GM19240 (cell line): Measurements from ENCODE around the gene KRT36.

ENCODE experiments used
- DNase-seq: peaks from one replicate; pipeline ENCODE4 v3.0.0; 2011; ENCODE audit warnings: low spot score; ENCODE audit not compliant: insufficient read length

Gene KRT36

DNA sequence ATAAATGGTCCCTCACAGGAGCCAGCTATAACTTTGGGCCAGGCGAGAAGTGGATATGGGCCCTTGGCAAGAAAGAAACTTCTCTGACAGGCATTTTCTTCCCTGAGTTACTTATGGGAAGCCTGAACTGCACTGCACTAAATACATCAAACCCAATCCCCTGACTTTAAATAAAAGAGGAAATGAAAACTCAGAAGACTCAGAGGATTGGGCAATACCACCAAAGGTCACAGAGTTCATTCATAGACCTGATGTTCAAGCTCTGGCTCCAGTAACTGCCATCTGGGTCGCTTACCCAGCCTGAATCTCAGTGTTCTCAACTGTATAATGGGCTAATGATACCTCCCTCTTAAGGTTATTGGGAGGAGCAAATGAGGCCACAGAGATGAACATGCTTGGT is 9.6 kb downstream of the KRT36 start:
- DNase-seq, result no peak

DNA sequence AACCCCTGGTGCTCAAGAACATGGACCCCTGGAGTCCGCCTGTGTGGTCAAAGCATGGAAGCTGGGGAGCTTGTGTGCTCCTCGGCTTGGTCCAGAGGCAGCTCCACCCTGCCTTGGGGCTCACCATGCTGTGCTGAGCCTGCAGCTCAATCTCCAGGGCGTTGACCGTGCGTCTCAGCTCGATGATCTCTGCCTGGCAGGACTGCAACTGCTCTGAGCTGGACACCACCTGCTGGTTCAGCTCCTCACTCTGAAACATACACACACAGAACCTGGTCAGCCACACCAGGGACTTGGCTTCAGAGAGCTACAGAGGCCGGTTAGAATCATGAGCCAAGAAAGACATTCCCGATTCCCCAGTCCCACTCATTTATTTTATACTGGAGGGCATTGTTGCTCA is 11.5 kb downstream of the KRT36 start:
- no peak for DNase-seq

DNA sequence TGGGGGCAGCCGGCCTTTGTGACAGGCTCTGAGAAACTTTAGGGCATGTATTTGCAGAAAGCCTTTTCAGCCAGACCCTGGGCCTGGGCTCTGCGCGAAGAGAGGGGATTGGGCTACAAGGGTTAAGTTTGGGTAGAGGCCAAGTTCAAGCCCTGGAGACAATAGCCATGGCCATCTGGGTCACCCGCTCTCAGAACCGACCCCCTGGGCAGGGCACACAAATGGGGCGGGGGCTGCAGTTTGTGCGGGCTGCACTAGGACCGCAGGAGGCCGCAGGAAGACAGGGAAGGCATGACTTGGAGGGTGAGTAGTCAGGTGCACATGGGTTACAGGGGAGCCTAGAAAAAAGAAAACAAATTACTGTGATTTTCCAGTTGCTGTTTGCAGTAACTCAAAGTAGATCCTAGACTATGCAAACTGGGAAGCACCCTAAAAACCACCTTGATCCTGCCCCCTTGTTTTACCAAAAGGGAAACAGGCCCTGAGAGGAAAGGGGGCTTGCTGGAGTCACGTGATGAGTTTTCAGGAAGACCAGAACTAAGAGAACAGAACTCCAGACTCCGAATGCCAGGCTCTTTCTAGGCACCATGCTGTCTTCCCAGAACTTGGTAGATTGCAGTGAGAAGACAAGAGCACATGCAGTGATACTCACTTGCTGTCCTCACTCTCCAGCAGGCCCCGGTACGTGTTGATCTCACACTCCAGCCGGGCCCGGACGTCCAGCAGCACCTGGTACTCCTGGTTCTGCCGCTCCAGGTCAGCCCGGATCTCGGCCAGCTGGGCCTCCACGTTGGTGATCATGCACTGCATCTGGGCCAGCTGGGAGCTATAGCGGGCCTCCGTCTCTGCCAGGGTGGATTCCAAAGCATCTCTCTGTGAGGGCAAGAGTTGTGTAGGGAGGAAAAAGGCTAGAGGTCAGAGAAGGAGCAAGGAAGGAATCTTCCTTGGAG is 12.6 kb downstream of the KRT36 start:
- no peak for DNase-seq

DNA sequence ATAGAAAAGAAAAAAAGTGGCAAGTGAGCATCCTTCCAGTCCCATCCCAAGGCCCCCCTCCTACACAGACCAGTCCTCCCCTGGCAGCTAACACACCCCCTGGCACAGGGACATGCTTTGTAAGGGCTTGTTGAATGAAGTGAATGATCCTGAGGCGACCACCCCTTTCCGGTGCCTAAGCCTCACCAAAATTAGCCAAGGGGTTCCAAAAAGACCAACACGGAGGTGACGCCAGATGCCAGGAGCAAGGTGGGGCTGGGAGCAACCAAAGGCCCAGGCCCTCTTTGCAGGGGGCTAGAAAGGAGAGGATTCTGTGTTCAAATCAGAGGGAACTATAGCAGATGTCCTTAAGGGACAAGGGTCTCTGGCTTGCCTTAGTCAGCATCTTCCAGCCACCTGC is 14.3 kb downstream of the KRT36 start:
- no peak for DNase-seq

DNA sequence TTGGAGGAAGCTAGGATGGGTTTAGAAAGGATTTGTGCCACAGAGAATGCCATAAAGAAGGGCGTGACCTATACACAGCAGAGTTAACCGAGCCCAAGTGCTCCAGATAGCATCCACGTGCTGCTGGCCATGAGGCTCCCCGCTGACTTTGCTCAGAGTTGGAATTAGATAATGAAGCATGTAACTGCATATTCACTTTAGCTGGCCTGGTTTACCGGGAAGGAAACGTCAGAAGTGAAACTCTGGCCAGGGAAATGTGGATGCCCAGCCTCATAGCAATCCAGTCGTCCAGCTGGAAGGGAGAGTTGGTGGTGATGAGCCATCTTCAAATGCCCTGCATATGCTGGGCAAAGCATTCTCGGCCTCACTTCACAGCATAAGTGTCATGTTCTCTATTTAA is 14.8 kb downstream of the KRT36 start:
- no peak for DNase-seq

DNA sequence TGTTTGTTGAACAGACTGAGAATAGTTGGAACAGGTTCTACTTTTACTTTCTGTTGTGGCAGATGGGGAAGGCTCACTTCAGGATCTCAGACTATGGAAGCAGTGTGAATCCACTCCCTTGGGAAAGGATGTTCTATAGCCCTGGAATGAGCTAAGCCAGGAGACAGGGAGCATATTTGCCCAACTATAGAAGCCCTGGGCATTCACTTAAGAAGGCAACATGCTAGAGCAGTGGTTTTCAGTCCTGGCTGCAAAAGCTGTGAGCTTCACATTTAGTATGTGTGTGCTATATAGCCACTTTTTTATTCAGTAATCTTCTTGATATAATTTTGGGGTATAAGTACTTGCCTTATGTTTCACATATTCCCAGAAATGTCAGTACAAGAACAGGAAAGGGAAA is 21.4 kb downstream of the KRT36 start:
- DNase-seq, result no peak

DNA sequence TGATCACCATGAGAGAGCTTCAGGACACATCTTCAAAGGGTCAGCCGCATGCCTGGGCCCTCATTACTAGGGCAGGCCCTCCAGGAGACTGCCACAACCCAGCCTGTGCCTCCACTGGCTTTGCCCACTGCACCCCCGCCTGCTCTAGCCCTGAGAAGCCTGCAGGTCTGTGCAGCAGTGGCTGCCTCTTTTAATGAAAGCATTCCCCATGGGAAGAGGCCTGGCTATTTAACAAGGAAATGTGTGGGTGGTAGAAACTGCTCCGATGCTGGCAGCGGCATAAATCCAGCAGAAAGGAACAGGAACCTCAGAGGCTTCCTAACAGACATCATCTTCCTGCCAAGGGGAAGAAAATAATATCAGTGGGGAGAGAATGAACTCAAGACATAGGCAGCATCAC is 22.1 kb downstream of the KRT36 start:
- DNase-seq, result no peak

DNA sequence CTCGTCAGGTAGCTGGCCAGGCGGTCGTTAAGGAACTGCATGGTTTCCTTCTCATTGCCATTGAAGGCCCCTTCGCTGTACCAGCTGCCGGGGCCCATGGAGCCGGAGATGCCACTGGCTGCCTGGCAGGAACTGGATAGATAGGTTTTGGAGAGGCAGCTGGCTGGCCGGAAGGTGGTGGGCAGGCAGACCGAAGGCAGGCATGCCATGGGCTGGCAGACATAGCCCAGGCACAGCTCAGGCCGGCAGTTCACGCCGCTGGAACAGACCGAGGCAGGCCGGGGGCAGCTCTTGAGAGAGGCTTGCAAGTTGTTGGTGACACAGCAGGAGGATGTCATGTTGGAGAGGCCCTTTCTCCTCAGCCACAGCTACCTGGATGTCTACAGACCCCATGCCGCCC is 22.7 kb downstream of the KRT36 start, which contains the start of gene KRT32:
Gene KRT32 (minus strand): TSS at position 399 of the 400 bp plus-strand sequence. CDS start 61 bp downstream, at position 338.
- DNase-seq, result no peak

DNA sequence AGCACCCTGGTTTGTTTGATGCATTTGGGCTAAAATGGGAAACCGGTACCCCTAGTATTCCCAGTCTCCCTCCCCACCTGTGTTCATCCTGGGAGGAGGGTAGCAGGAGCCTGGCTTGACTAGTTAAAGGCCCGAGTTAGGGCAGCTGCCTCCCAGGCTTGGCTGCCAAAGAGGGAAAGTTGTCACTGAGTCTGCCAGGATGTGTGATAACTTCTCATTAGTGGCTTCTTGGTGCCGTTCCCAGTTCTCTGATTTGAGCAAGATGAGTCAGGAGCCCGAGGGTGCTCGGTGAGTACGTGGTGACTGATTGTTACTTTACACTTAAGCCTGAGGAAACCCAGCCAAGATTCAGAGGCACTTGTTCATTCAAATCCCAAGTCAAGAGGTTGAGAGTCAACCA is 25.0 kb downstream of the KRT36 start:
- no peak for DNase-seq

DNA sequence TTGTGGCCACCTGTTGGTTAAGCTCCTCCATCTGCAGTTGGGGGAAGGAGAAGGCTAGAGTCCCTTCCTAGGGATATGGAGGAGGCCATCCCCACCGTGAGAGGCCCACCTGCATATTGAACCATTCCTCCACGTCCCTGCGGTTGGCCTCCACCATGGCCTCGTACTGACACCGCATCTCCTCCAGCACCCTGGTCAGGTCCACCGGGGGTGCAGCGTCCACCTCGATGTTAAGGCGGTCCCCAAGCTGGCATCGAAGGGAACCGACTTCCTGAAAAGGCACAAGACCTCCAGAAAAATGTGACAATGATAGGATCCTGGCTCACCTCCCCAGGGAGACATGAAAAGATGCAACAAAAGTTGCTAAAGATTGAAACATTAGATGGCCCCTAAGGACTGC is 25.5 kb downstream of the KRT36 start:
- DNase-seq, result no peak

DNA sequence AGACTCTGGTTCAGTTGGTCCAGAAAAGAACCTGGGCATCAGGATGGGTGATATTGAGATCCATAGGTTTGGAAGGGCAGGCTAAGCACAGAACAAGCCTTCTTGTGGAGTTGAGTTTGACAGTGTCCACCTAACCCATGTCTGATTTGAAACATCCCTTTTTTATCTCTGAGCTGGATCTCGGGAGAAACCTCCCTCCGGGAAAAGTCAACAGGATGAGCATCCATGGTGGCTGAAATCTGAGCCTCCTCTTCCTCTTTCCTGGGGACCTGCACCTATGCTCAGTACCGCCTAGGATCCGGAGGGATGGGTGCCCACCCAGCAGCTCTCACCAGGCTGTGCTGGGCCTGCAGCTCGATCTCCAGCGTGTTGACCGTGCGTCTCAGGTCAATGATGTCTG is 26.0 kb downstream of the KRT36 start:
- no peak for DNase-seq

DNA sequence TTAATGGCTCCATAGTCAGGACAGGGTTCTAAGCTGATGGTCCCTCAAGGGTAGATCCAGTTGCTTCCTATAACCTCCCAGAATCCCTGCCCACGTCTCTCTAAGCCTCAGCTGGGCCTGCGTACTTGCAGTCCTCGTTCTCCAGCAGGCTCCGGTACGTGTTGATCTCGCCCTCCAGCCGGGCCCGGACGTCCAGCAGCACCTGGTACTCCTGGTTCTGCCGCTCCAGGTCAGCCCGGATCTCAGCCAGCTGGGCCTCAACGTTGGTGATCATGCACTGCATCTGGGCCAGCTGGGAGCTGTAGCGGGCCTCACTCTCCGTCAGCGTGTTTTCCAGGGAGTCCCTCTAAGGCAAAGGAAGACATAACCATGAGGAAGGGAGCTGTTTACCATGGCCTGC is 27.0 kb downstream of the KRT36 start:
- DNase-seq, result no peak

DNA sequence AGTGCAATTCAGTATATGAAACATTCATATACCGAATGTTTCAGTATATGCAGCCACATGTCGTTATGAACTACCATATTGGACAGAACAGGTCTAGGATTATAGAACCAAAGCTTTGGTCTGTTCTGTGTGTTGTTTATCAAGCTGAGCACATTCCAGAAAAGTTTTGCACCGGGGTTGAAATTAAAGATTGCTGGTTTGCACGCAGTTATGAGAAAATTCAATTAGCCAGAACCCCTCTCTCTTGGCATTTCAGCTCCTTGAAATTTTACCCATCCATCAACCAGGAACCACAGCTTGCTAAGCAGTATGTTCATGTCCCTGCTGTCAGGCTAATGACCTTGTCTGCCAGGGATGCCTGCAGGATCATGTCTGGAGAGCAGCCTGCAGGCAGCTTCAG is 32.0 kb downstream of the KRT36 start:
- no peak for DNase-seq

DNA sequence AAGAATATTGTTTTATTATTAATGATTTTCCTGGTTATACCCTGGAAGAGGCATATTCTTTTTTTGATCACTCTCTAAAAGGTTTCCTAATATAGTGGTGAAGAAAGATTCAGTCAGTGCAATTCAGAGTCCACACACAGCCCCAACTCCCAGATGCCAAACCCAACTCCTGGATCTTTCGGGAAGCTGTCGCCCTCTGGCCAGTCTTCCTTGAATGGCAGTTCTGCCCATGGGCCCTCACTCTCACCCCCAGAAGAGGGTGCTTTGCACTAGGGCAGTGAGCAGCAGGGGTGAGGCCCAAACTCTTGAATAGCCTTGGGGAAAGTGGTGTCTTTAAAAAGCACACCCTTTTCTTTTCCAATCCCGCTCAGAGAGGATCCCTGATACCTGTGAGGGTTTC is 33.5 kb downstream of the KRT36 start:
- DNase-seq, result no peak

DNA sequence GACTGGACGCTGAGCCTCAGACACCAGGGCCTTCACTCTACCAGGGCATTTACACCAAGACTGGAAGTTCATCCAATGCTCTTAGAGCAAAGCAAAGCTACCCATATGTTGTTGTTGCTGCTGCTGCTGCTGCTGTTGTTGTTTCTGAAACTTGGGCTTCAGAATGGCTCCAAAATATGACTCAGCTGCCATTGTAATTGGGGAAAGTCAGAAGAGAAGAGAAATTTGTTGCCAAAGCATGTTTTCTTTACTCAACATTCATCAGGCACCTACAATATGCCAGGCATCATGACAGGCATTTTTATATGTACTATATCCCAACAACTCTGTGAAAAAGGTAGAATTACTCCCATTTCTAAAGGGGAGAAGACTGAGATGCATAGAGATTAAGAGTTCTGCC is 34.5 kb downstream of the KRT36 start:
- no peak for DNase-seq

DNA sequence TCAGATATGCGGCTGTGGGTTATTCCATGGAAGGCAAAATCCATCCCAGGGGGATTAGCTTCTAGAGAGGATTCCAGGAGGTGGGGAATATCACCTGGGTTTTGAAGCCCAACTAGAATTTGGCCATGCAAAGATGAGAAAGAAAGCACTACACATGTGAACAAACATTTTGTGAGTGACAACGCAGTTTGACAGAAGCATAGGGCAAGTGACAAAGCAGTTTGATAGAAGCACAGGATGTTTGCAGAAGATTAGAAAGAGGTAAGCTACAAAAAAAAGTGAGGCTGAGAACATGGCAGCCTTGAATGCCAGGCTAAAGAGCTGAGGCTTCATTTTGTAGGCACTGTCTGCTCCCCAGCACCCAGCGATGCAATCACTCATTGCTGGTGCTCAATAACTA is 36.6 kb downstream of the KRT36 start:
- DNase-seq, result no peak

DNA sequence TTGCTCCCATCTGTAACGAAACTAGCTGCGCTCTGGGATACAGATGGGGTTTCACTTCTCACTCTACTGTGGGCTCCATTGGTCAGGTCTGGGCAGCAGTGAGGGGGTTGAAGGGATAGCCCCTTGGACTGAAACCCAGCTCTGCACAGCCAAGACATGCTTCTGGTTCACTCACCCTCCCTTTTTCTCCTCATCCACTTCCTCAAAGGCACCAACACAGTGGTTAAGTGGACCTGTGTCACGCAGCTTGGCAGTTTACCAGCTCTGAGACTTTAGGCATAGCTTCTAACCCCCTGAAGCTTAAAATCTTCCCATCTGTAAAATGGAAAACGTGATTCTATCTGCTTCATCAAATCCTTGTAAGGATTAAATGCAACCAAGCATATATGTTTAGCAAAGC is 37.4 kb downstream of the KRT36 start:
- DNase-seq, result no peak

DNA sequence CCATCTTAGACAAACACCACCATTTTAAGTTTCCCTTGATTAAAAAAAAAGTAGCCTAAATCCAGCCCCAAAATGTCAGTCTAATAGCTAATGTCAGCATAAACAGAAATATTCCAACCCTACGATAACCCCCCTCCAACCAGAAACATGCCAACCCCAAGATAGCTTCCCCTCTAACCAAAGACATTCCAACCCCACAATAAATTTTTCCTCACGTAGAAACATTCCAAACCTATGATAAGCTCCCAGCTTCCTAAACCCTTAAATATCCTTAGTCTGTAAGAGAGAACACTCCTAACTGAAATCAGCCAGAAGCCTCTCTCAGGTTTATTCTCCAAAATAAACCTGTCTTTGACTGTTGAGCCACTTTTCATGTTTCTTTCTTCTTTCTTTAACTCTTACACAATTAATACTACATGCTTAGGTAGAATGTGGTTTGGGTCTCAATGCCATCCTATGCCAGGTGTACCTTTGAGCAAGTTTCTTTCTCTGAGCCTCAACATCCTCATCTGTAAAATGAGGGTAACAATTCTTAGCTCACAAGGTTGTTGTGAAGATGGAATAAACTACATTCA is 38.5 kb downstream of the KRT36 start:
- DNase-seq, result no peak

DNA sequence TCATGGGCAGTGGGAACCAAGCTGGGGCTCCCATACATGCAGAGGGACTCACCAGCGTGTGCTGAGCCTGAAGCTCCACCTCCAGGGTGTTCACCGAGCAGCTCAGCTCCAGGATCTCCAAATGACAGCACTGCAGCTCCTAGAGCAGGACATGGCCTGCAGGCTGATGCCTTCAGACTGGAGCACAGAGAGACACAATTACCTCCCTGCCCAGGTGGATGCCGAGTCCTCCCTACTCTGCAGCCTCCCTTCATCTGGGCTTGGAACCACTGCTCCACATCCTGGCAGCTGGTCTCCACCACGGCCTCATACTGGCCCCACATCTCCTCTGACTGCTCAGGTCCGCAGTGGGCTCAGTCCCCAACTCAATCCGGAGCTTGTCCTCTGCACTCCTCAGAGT is 40.7 kb downstream of the KRT36 start:
- no peak for DNase-seq

DNA sequence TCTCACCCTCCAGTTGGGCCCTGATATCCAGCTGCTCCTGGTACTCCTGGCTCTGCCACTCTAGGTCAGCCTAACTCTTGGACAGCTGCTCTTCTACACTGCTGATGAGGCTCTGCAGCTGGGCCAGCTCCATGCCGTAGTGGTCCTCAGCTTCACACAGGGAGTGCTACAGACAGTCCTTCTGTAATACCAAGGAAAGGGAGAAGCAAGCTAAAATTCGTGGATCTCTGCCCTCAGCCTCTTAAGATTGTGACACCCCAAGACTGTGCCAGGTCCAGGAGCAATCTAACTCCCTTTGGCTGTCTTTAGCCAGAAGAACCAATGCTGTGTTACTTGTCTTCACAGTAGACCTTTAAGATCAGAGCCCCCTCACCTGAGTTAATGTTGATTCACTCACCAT is 41.2 kb downstream of the KRT36 start:
- DNase-seq, result no peak

DNA sequence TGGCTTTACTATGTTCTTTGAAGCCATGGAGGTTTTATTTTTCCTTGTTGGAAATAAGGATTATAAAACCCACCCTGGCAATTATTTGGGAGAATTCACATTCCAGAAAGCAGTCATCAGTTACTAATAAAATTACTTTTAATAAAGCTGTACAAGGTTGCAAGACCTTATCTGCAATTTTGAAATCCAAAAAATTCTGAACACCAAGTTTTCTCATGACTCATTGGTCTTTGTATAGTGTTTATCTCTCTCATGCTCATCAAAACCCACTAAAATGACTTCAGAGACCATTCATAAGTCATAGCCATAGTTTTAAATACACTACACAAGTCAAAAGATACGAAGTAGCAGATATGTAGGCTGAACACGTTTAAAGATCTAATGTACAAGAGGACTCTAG is 42.9 kb downstream of the KRT36 start:
- no peak for DNase-seq

DNA sequence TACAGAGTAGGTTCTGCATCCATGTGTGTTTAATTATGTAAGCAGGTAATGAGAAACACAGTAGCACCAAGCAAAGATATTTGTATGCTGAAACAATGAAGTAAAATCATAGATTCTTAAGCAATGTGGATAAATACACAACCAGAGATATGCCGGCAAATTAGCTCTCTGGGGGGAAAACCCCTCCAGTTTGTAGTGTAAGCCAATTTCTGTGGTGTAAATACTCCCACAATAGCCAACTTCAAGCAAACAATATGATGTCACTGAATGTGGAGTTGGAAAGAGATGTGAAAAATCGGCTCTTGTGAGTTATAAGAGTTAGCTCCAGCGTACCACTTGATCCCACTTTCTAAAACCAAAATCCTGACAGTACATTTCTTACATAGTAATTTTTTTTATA is 45.1 kb downstream of the KRT36 start:
- DNase-seq, result no peak

DNA sequence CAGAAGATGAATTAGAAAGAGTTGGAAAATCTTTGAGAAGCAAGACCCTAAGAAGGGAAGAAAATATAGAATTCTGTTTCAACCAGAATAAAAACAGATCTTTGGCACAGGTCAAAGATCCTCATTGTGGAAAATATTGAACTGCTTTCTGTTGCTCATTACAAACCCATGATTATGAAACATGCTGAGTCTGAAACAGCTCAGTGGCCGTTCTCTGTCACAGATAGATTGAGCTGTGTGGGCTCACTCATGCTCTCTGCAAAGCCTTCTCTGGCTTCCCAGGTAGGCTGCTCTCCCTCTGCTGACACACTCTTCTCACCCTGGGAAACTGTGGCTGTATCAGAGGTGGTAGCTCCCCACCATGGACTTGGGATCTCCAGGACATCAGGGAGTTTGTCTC is 45.5 kb downstream of the KRT36 start:
- DNase-seq, result no peak
